ENCODE data around the gene ATR.

DNA sequence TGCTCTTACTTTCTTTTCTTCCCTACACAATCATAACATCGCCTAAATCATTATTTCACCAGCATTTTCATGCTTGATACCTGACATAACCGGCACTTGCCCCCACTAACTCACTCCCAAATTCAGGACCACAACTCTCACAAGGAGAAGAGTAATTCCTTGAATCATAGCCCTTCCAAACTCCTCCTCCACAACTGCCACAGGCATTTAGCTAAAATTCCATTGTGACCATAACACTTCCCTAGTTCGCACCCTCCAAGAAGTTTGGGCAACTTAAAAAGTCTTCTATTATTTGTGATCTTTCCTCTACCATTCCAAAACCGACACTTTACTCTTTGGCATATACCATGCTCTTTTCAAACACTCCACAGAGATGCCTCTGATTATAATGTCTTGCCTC lies 71.3 kb downstream of the ATR start:
- TF ChIP-seq POLR2AphosphoS5 (IDR thresholded peaks at IDR 0.05) (no peak), EP300 (IDR thresholded peaks at IDR 0.05) (no peak)
- TF ChIP-seq, protein P1, sequence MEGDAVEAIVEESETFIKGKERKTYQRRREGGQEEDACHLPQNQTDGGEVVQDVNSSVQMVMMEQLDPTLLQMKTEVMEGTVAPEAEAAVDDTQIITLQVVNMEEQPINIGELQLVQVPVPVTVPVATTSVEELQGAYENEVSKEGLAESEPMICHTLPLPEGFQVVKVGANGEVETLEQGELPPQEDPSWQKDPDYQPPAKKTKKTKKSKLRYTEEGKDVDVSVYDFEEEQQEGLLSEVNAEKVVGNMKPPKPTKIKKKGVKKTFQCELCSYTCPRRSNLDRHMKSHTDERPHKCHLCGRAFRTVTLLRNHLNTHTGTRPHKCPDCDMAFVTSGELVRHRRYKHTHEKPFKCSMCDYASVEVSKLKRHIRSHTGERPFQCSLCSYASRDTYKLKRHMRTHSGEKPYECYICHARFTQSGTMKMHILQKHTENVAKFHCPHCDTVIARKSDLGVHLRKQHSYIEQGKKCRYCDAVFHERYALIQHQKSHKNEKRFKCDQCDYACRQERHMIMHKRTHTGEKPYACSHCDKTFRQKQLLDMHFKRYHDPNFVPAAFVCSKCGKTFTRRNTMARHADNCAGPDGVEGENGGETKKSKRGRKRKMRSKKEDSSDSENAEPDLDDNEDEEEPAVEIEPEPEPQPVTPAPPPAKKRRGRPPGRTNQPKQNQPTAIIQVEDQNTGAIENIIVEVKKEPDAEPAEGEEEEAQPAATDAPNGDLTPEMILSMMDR (IDR thresholded peaks at IDR 0.05): no peak
